MM.1S (cell line): ENCODE results near the gene SDCBP2.

Experiments
- DNase-seq: peaks from one replicate; pipeline ENCODE4 v3.0.0-alpha.2; 2015
- H2AFZ ChIP-seq: fragments of 300-600 bp; sonication (generic); 2 replicates; pipeline ENCODE4 v1.6.0; 2016; ENCODE audit warnings: antibody characterized with exemption, low read length
- H3F3A ChIP-seq: fragments of 300-600 bp; sonication (generic); 2 replicates; pipeline ENCODE4 v1.6.1; 2016; ENCODE audit warnings: mild to moderate bottlenecking, antibody characterized with exemption, low read length, moderate library complexity, mixed read lengths; ENCODE audit not compliant: insufficient read depth
- H3K27ac ChIP-seq: fragments of 300-600 bp; sonication (generic); 2 replicates; pipeline ENCODE4 v1.5.1; 2016; ENCODE audit warnings: mild to moderate bottlenecking, low read length
- H3K27me3 ChIP-seq: fragments of 300-600 bp; sonication (generic); replicated peaks from 2 replicates; pipeline ENCODE4 v1.6.0; 2016; ENCODE audit warnings: low read length; ENCODE audit not compliant: insufficient read depth
- H3K36me3 ChIP-seq: fragments of 300-600 bp; sonication (generic); replicated peaks from 2 replicates; pipeline ENCODE4 v1.6.1; 2016; ENCODE audit warnings: mild to moderate bottlenecking, low read length, mixed read lengths; ENCODE audit not compliant: insufficient read depth
- H3K4me1 ChIP-seq: fragments of 300-600 bp; sonication (generic); 2 replicates; pipeline ENCODE4 v1.6.1; 2016; ENCODE audit warnings: low read length, mixed read lengths
- H3K4me2 ChIP-seq: fragments of 300-600 bp; sonication (generic); 2 replicates; pipeline ENCODE4 v1.6.0; 2016; ENCODE audit warnings: low read depth, low read length
- H3K4me3 ChIP-seq: fragments of 300-600 bp; sonication (generic); 2 replicates; pipeline ENCODE4 v1.5.1; 2016; ENCODE audit warnings: low read length, mixed read lengths
- H3K79me2 ChIP-seq: fragments of 300-600 bp; sonication (generic); 2 replicates; pipeline ENCODE4 v1.6.1; 2016; ENCODE audit warnings: mixed run types, low read length, mixed read lengths
- H3K9ac ChIP-seq: fragments of 300-600 bp; sonication (generic); 2 replicates; pipeline ENCODE4 v1.6.1; 2016; ENCODE audit warnings: low read length, mixed read lengths
- H3K9me2 ChIP-seq: fragments of 300-600 bp; sonication (generic); replicated peaks from 2 replicates; pipeline ENCODE4 v1.6.1; 2016; ENCODE audit warnings: mild to moderate bottlenecking, low read length, mixed read lengths; ENCODE audit not compliant: insufficient read depth
- H3K9me3 ChIP-seq: fragments of 300-600 bp; sonication (generic); replicated peaks from 2 replicates; pipeline ENCODE4 v1.6.1; 2016; ENCODE audit warnings: mild to moderate bottlenecking, low read length, mixed read lengths; ENCODE audit not compliant: insufficient read depth
- H4K20me1 ChIP-seq: fragments of 300-600 bp; sonication (generic); 2 replicates; pipeline ENCODE4 v1.6.1; 2016; ENCODE audit warnings: mild to moderate bottlenecking, low read length, moderate library complexity, mixed read lengths; ENCODE audit not compliant: insufficient read depth
- EZH2 ChIP-seq: fragments of 300-600 bp; sonication (generic); optimal IDR thresholded peaks from 2 replicates; pipeline ENCODE3; 2017; ENCODE audit warnings: low read depth, mild to moderate bottlenecking, antibody characterized with exemption, low read length, mixed read lengths
- EZH2phosphoT487 ChIP-seq: fragments of 300-600 bp; sonication (generic); IDR thresholded peaks from 2 replicates; pipeline ENCODE4 v1.6.1; 2018; ENCODE audit warnings: antibody characterized with exemption, low read length
- TF ChIP-seq, protein P1 (sequence below): fragments of 300-600 bp; sonication (generic); IDR thresholded peaks from 2 replicates; pipeline ENCODE4 v1.5.1; 2016; ENCODE audit warnings: antibody characterized with exemption, low read length, mixed read lengths

SDCBP2 gene

DNA sequence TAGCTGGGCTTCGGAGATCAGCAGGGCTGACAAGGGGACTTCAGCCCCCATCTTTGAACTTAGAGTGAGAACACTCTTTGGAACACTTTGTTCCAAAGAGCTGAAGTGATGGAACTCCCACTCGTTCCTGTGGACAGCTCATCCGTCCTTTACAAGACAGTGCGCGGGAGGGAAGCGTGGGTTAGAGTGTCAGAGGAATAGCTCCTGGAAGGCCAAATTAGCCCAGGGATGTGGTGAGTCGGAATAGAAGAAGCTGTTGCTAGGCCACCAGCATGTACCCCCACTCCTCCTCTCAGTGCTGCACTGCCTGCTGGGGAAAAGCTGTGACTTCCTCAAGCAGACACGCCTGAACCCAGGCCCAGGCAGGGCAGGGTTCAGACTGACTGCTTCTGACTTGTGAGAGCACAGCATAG lies 1.7 kb downstream of the SDCBP2 start:
- no peaks in the 10 kb centered on the region for H3K36me3 ChIP-seq
- H3K27me3 ChIP-seq, result no peaks in the 10 kb centered on the region
- no peak for DNase-seq
- H3K9me3 ChIP-seq, result no peaks in the 10 kb centered on the region
- no peak overlapping the region for H3K4me3 ChIP-seq
- H2AFZ ChIP-seq, result no peak overlapping the region
- H3K4me1 ChIP-seq, result peaks cover 13% of the 10 kb centered on the region
- no peaks in the 10 kb centered on the region for H4K20me1 ChIP-seq
- no peak for TF ChIP-seq EZH2phosphoT487
- TF ChIP-seq EZH2, result no peak
- TF ChIP-seq, protein P1, sequence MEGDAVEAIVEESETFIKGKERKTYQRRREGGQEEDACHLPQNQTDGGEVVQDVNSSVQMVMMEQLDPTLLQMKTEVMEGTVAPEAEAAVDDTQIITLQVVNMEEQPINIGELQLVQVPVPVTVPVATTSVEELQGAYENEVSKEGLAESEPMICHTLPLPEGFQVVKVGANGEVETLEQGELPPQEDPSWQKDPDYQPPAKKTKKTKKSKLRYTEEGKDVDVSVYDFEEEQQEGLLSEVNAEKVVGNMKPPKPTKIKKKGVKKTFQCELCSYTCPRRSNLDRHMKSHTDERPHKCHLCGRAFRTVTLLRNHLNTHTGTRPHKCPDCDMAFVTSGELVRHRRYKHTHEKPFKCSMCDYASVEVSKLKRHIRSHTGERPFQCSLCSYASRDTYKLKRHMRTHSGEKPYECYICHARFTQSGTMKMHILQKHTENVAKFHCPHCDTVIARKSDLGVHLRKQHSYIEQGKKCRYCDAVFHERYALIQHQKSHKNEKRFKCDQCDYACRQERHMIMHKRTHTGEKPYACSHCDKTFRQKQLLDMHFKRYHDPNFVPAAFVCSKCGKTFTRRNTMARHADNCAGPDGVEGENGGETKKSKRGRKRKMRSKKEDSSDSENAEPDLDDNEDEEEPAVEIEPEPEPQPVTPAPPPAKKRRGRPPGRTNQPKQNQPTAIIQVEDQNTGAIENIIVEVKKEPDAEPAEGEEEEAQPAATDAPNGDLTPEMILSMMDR, result no peak
- H3K9me2 ChIP-seq, result no peaks in the 10 kb centered on the region
- H3F3A ChIP-seq, result no peaks in the 10 kb centered on the region
- H3K79me2 ChIP-seq, result peaks cover 58% of the 10 kb centered on the region
- H3K27ac ChIP-seq, result no peak overlapping the region
- H3K4me2 ChIP-seq, result no peak overlapping the region
- H3K9ac ChIP-seq, result no peak overlapping the region

DNA sequence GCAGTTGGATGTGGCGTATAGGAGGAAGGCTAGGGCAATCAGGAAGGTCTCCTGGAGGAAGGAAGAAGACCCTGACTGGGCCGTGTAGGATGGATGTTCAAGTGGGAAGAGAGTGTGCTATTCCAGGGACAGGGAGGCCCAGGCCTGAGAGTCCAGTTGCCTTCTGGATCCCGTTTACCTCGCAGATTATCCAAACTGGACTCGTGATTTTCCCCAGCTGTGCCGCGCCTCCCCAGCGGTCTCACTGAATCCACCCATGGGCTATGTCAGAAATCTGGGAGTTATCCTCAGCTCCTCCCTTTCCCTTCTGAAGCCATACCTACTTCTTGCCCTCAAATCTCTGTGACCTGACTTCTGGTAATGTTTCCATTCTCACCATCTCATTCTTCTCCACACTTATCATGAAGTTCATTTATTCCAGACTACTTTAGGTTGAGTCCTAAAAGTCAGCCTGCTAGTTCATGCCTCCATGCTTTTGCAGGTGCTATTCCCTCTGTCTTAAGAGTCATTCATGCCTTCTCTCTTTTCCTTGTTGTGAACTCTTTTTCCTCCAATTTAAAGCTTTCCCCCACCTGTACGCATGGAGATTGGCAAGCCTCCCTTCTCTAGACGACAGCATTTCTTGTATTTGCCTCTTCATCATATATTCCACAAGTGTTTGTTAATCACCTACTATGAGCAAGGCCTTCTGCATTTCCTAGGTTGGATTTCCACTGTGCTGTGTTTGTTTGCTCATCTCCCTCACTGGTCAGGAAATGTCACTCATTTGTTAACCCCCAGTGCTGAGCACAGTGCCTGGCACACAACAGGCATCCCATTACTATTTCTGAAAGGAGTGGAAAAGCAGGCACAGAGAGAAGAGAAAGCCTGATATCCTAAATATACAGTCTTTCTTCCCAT lies 2.7 kb downstream of the SDCBP2 start:
- Histone ChIP-seq H3K79me2 (peaks cover 52% of the 10 kb centered on the region), H3K4me3 (peak overlapping the region; percentile 81), H3K9ac (peak overlapping the region; percentile 96), H3K9me3 (no peaks in the 10 kb centered on the region), H3K27me3 (no peaks in the 10 kb centered on the region), H3K36me3 (no peaks in the 10 kb centered on the region), H3K9me2 (no peaks in the 10 kb centered on the region), H2AFZ (peak overlapping the region; percentile 54; the same call in 1 of the 2 replicates), H3K27ac (peak overlapping the region; percentile 74; the same call in 1 of the 2 replicates), H3K4me2 (peak overlapping the region; percentile 88), H3K4me1 (peaks cover 13% of the 10 kb centered on the region), H4K20me1 (no peaks in the 10 kb centered on the region), H3F3A (no peaks in the 10 kb centered on the region)
- no peak for DNase-seq
- TF ChIP-seq, protein P1, result no peak
- TF ChIP-seq EZH2phosphoT487 (no peak), EZH2 (no peak)

DNA sequence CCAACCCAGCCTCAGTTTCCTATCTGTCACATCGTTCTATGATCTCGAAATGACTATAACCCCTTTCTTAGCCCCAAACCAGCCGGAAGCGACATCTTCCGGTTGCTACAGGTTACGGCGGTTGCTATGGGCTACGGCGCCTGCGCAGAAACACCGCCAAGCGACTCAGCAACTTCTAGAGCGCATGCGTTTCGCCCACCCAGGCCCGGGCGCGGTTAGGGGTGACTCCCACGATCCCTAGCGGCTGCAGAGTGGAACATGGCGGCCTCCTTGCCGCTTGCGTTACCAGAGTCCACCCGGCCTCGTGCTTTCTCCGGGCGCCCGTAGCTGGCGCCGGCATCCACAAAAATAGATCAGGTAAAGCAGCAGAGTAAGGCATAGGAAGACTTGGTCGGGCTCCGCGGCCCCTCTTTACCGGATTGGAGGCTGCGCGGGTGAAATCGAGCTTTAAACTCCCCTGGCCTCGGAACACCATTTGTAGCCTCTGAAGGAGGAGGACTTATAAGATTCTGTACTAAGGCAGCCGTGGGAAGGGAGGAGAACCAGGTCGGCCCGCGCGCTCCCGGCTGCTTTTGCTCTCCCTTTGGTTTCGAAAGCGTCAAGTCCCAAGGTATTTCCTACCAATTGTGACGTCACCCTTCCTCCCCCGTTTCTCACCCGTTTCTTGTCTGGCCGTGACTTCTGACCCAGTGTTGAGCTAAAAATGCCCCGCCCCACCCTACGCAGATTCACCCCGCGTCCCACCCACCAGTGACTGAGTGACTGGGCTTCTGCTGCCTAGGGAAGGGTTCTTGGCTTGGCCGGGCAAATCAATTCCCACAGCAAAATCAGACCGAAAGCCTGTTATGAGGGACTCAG lies 3.5 kb downstream of the SDCBP2 start:
- H3K9me3 ChIP-seq, result no peaks in the 10 kb centered on the region
- peak overlapping the region; percentile 74 for H3K27ac ChIP-seq
- peak overlapping the region; percentile 54 for H2AFZ ChIP-seq
- H3K27me3 ChIP-seq, result no peaks in the 10 kb centered on the region
- TF ChIP-seq EZH2, result no peak
- no peak for TF ChIP-seq EZH2phosphoT487
- TF ChIP-seq, protein P1, result no peak
- H4K20me1 ChIP-seq, result no peaks in the 10 kb centered on the region
- no peaks in the 10 kb centered on the region for H3K9me2 ChIP-seq
- peak overlapping the region; percentile 96 for H3K9ac ChIP-seq
- DNase-seq, result peak; percentile 98
- peak overlapping the region; percentile 88 for H3K4me2 ChIP-seq
- H3K4me3 ChIP-seq, result peak overlapping the region; percentile 81
- H3K4me1 ChIP-seq, result peaks cover 13% of the 10 kb centered on the region
- H3K79me2 ChIP-seq, result peaks cover 45% of the 10 kb centered on the region
- no peaks in the 10 kb centered on the region for H3K36me3 ChIP-seq
- no peaks in the 10 kb centered on the region for H3F3A ChIP-seq
